ENCODE results near the gene NAGPA. TPM values are rescaled to one million over a fixed set of nuclear protein-coding genes. Genes with fewer than 3 reads are reported as not detected.

NAGPA gene
- polyA plus RNA-seq, 1 donor from 2014 or later = 36.6 TPM

- H3K4me2 ChIP-seq (ENCODE audit: low read length) = no peak overlapping the region
- H3K27me3 ChIP-seq (ENCODE audit: insufficient read depth, low read depth, low read length) = no peaks in the 10 kb centered on the region
- H3K79me2 ChIP-seq (replicated peaks; ENCODE audit: insufficient read depth, low read length) = no peaks in the 10 kb centered on the region
- peak overlapping the region; percentile 74 for H3K9ac ChIP-seq (ENCODE audit: low read length)
- no peaks in the 10 kb centered on the region for H3K9me3 ChIP-seq (ENCODE audit: low read length)
- no peak for TF ChIP-seq TAF1 (IDR thresholded peaks at IDR 0.05; ENCODE audit: low read depth)
- peak overlapping the region; percentile 10 for H2AFZ ChIP-seq (ENCODE audit: low read depth, low read length)
- peak overlapping the region; percentile 73 for H3K4me3 ChIP-seq (ENCODE audit: low read length)
- H3K36me3 ChIP-seq (ENCODE audit: insufficient read depth, low read length) = no peaks in the 10 kb centered on the region
- no peaks in the 10 kb centered on the region for H3K9me2 ChIP-seq (ENCODE audit: insufficient read depth, low read length)
- no peaks in the 10 kb centered on the region for H4K20me1 ChIP-seq (ENCODE audit: insufficient read depth)
- peak overlapping the region; percentile 77 for H3K27ac ChIP-seq (ENCODE audit: low read length)
- H3F3A ChIP-seq (ENCODE audit: insufficient read depth, low read length, poor library complexity, severe bottlenecking) = no peaks in the 10 kb centered on the region
Observed at GRCh38 chr16:5071341-5071680, 37.6 kb upstream of the NAGPA start.

GRCh38 chr16:5070431-5071186 is 36.9 kb upstream of the NAGPA start:
- Histone ChIP-seq H4K20me1 (ENCODE audit: insufficient read depth) (no peaks in the 10 kb centered on the region), H3K79me2 (replicated peaks; ENCODE audit: insufficient read depth, low read length) (no peaks in the 10 kb centered on the region), H3K27me3 (ENCODE audit: insufficient read depth, low read depth, low read length) (no peaks in the 10 kb centered on the region), H3F3A (ENCODE audit: insufficient read depth, low read length, poor library complexity, severe bottlenecking) (no peaks in the 10 kb centered on the region), H3K36me3 (ENCODE audit: insufficient read depth, low read length) (no peaks in the 10 kb centered on the region), H2AFZ (ENCODE audit: low read depth, low read length) (no peak overlapping the region), H3K4me3 (ENCODE audit: low read length) (no peak overlapping the region), H3K9me2 (ENCODE audit: insufficient read depth, low read length) (no peaks in the 10 kb centered on the region), H3K9me3 (ENCODE audit: low read length) (no peaks in the 10 kb centered on the region), H3K4me2 (ENCODE audit: low read length) (no peak overlapping the region), H3K27ac (ENCODE audit: low read length) (no peak overlapping the region), H3K9ac (ENCODE audit: low read length) (no peak overlapping the region)
- TF ChIP-seq EZH2 (IDR thresholded peaks at IDR 0.05; ENCODE audit: borderline replicate concordance, insufficient read depth, low read length, poor library complexity, severe bottlenecking) (no peak), SMC3 (conservative IDR thresholded peaks at IDR 0.05; ENCODE audit: poor library complexity) (no peak), MXI1 (conservative IDR thresholded peaks at IDR 0.05; ENCODE audit: poor library complexity, severe bottlenecking) (no peak), CTCF (IDR thresholded peaks at IDR 0.05; ENCODE audit: poor library complexity, severe bottlenecking) (no peak), REST (IDR thresholded peaks at IDR 0.05; ENCODE audit: borderline replicate concordance) (no peak), TAF1 (IDR thresholded peaks at IDR 0.05; ENCODE audit: low read depth) (no peak), EP300 (conservative IDR thresholded peaks at IDR 0.05; ENCODE audit: poor library complexity, severe bottlenecking) (no peak), RAD21 (conservative IDR thresholded peaks at IDR 0.05) (no peak), POLR2AphosphoS5 (IDR thresholded peaks at IDR 0.05) (no peak)
